ENCODE data around the gene DICER1.
"Not testable (repeated sequence)": the region's sequence is repeated elsewhere in the genome, so short reads cannot be mapped to it uniquely, and the experiment has no call there.

DICER1 gene

GRCh38 chr14:95146079-95146771 lies 11.1 kb downstream of the DICER1 start:
- no peak for DNase-seq (ENCODE audit: low read depth)

- DNase-seq (ENCODE audit: low read depth) = no peak
Measured at GRCh38 chr14:95144849-95145248, 12.5 kb downstream of the DICER1 start.

GRCh38 chr14:95143808-95144620 lies 13.3 kb downstream of the DICER1 start:
- DNase-seq (ENCODE audit: low read depth) = no peak

- no peak for DNase-seq (ENCODE audit: low read depth)
Measured at GRCh38 chr14:95142208-95142607, 15.1 kb downstream of the DICER1 start.

GRCh38 chr14:95141684-95142083 lies 15.6 kb downstream of the DICER1 start:
- DNase-seq (ENCODE audit: low read depth) = no peak

GRCh38 chr14:95140060-95140858 lies 17.1 kb downstream of the DICER1 start:
- no peak for DNase-seq (ENCODE audit: low read depth)

- no peak for DNase-seq (ENCODE audit: low read depth)
Measured at GRCh38 chr14:95138876-95139275, 18.5 kb downstream of the DICER1 start.

GRCh38 chr14:95138455-95138854 lies 18.9 kb downstream of the DICER1 start:
- not testable (repeated sequence) for DNase-seq (ENCODE audit: low read depth)

GRCh38 chr14:95137804-95138167 lies 19.5 kb downstream of the DICER1 start:
- DNase-seq (ENCODE audit: low read depth) = no peak

GRCh38 chr14:95137164-95137803 lies 20.0 kb downstream of the DICER1 start:
- DNase-seq (ENCODE audit: low read depth) = no peak

- DNase-seq (ENCODE audit: low read depth) = no peak
Measured at GRCh38 chr14:95136631-95137030, 20.7 kb downstream of the DICER1 start.

- no peak for DNase-seq (ENCODE audit: low read depth)
Measured at GRCh38 chr14:95134304-95134933, 22.9 kb downstream of the DICER1 start.

- DNase-seq (ENCODE audit: low read depth) = no peak
Measured at GRCh38 chr14:95133282-95133681, 24.0 kb downstream of the DICER1 start.

GRCh38 chr14:95132760-95133159 lies 24.6 kb downstream of the DICER1 start:
- no peak for DNase-seq (ENCODE audit: low read depth)

- no peak for DNase-seq (ENCODE audit: low read depth)
Measured at GRCh38 chr14:95130549-95130948, 26.8 kb downstream of the DICER1 start.

GRCh38 chr14:95128140-95128539 lies 29.2 kb downstream of the DICER1 start:
- DNase-seq (ENCODE audit: low read depth) = no peak

GRCh38 chr14:95127531-95127911 lies 29.8 kb downstream of the DICER1 start:
- no peak for DNase-seq (ENCODE audit: low read depth)

GRCh38 chr14:95126906-95127530 lies 30.3 kb downstream of the DICER1 start:
- no peak for DNase-seq (ENCODE audit: low read depth)

GRCh38 chr14:95125915-95126314 lies 31.4 kb downstream of the DICER1 start:
- DNase-seq (ENCODE audit: low read depth) = no peak

- no peak for DNase-seq (ENCODE audit: low read depth)
Measured at GRCh38 chr14:95125221-95125620, 32.1 kb downstream of the DICER1 start.

- DNase-seq (ENCODE audit: low read depth) = no peak
Measured at GRCh38 chr14:95123891-95124579, 33.3 kb downstream of the DICER1 start.

Measured in stimulated activated CD8-positive, alpha-beta memory T cell treated with anti-CD3 and anti-CD28 coated beads, Interleukin-12 subunit alpha, Interleukin-12 subunit beta, amount 100 ng/mL, for 4 hours (primary cell).